Stomach (tissue), 4 donors: ENCODE data around the gene PLXNA1.

Experiments
- POLR2A ChIP-seq, 4 donors: fragments of 450-650 bp; IDR thresholded peaks; one replicate each; pipeline ENCODE4 v1.6.1; 2016; ENCODE audit warnings: antibody characterized with exemption in 4 of 4, control low read depth in 2 of 4, mild to moderate bottlenecking in 1 of 4, moderate library complexity in 1 of 4
- TF ChIP-seq, protein P1 (sequence below), 7 experiments: fragments of 450-650 bp in 4 of 7; fragments of 200-600 bp in 3 of 7; sonication (generic) in 3 of 7; IDR thresholded peaks; one replicate each; pipeline ENCODE4 v1.5.1; 2016 to 2019; ENCODE audit warnings: antibody characterized with exemption in 7 of 7, control low read depth in 2 of 7, mild to moderate bottlenecking in 1 of 7

DNA sequence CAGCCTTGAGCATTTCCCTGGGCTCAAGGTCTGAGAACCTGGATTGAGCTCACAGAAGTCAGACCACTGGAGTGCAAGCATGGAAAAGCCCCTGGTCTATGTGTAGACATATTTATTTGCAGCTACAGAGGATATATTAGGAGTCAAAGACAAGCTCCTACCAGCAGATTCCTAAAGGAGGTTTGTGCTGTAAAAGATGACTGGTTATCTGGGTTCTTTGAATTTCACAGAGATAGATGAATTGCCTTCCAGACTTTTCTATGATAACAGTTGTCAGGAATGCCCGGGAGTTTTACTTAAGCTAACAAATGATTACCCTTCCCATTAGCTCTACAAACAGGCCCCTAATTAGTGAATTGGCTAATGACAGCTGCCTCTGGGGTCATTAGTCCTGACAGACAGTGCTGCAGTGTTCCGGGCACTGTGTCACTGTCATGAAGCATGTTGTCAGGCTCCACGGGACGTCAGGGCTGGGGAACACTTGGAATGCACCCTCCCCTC is 48.8 kb upstream of the PLXNA1 start:
- TF ChIP-seq POLR2A (IDR thresholded peaks at IDR 0.05), result no peak
- TF ChIP-seq, protein P1, sequence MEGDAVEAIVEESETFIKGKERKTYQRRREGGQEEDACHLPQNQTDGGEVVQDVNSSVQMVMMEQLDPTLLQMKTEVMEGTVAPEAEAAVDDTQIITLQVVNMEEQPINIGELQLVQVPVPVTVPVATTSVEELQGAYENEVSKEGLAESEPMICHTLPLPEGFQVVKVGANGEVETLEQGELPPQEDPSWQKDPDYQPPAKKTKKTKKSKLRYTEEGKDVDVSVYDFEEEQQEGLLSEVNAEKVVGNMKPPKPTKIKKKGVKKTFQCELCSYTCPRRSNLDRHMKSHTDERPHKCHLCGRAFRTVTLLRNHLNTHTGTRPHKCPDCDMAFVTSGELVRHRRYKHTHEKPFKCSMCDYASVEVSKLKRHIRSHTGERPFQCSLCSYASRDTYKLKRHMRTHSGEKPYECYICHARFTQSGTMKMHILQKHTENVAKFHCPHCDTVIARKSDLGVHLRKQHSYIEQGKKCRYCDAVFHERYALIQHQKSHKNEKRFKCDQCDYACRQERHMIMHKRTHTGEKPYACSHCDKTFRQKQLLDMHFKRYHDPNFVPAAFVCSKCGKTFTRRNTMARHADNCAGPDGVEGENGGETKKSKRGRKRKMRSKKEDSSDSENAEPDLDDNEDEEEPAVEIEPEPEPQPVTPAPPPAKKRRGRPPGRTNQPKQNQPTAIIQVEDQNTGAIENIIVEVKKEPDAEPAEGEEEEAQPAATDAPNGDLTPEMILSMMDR (IDR thresholded peaks at IDR 0.05), result no peak
